ENCODE measurements around the gene FAM163A. TPM values are rescaled to one million over a fixed set of nuclear protein-coding genes. Genes with fewer than 3 reads are reported as not detected.
A peak's percentile ranks its signal among the peaks of the same experiment; 100 is the strongest.
"Not testable (repeated sequence)": the region's sequence is repeated elsewhere in the genome, so short reads cannot be mapped to it uniquely, and the experiment has no call there.

Gene FAM163A
- total RNA-seq, 5 donors from 2014 or later (not counting 1 experiment from before 2014, with no cell fraction given): 0.25 TPM; not detected in 4

DNA sequence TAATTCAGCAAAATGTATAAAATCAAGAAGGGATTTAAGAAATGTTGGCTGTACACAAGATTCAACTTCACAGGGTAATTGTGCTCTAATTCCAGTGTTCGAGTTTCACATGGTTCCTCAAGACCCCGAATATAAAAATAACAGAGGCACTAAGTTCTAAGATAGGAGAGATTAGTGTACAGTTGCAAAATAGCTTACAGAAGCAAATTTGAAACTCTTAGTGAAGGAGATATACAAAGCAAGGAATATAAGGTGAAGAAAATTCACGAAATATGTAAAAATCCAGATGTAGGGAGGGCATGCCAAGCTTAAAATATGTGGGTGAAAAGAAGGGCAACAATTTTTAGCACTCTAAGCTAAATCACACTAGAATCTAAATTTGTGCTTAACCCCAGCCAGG, 105.1 kb downstream of the FAM163A start:
- peaks cover 2 to 5% (median 2%) of the 10 kb centered on the region in 3 donors for H3K4me1 Mint-ChIP-seq
- no CpG with 5 or more reads among the region's 3 CpGs for WGBS (ENCODE audit: insufficient coverage)
- CTCF ChIA-PET: no interaction called here

GRCh38 chr1:179853102-179853501, 110.0 kb downstream of the FAM163A start:
- Mint-ChIP-seq H3K27ac (no peak overlapping the region), H3K36me3 (peaks cover 59% of the 10 kb centered on the region), H3K27me3 (no peaks in the 10 kb centered on the region), H3K9me3 (no peaks in the 10 kb centered on the region), H3K4me3 (no peak overlapping the region), H3K4me1 (peaks cover 2 to 5% (median 2%) of the 10 kb centered on the region in 3 donors)
- ChIA-PET POLR2A (interaction anchor here in 1 of 2 donors (0.7 kb wide), 1 partner anchor 207 kb away, joined by 4 read pairs; no protein-coding TSS in a partner anchor), CTCF (interaction anchor here (0.6 to 1.9 kb wide), 5 partner anchors 11 to 606 kb away, joined by 3 to 7 read pairs (median 5); no protein-coding TSS in a partner anchor)
- no peaks in the 10 kb centered on the region for H3K9me3 ChIP-seq
- DNase-seq (no peak), ATAC-seq (replicated peaks in 1 of 4) (no peak)
- no peaks in the 10 kb centered on the region for H3K4me1 ChIP-seq (ENCODE audit: control insufficient read depth in 1 of 2, extremely low read depth in 1 of 2, insufficient read depth in 2 of 2, low read length in 2 of 2)
- peaks cover 3 to 53% of the 10 kb centered on the region in 2 donors for H3K36me3 ChIP-seq (ENCODE audit: control insufficient read depth in 2 of 2, extremely low read depth in 1 of 2, insufficient read depth in 1 of 2, low read length in 1 of 2)
- WGBS (ENCODE audit: insufficient coverage): no CpG with 5 or more reads among the region's 1 CpG
- no peaks in the 10 kb centered on the region for H3K27me3 ChIP-seq (replicated peaks in 1 of 2; ENCODE audit: control insufficient read depth in 2 of 2, extremely low read depth in 1 of 2, insufficient read depth in 2 of 2, low read length in 1 of 2)
- no peak overlapping the region for H3K4me3 ChIP-seq (ENCODE audit: control insufficient read depth in 1 of 2, extremely low read depth in 1 of 2, low read length in 1 of 2)
- no peak overlapping the region for H3K27ac ChIP-seq (ENCODE audit: low read length)

More for the DNA sequence above, 105.1 kb downstream of the FAM163A start:
- no peaks in the 10 kb centered on the region for H3K27me3 Mint-ChIP-seq
- no peak for ATAC-seq (replicated peaks in 1 of 4)
- DNase-seq: no peak
- no peak overlapping the region for H3K4me3 Mint-ChIP-seq
- no peaks in the 10 kb centered on the region for H3K9me3 Mint-ChIP-seq
- H3K27ac Mint-ChIP-seq: peak overlapping the region in 1 of 2 donors; percentile 35
- Histone ChIP-seq H3K27ac (ENCODE audit: low read length) (no peak overlapping the region), H3K4me3 (ENCODE audit: control insufficient read depth in 1 of 2, extremely low read depth in 1 of 2, low read length in 1 of 2) (no peak overlapping the region), H3K9me3 (no peaks in the 10 kb centered on the region), H3K4me1 (ENCODE audit: control insufficient read depth in 1 of 2, extremely low read depth in 1 of 2, insufficient read depth in 2 of 2, low read length in 2 of 2) (no peaks in the 10 kb centered on the region), H3K36me3 (ENCODE audit: control insufficient read depth in 2 of 2, extremely low read depth in 1 of 2, insufficient read depth in 1 of 2, low read length in 1 of 2) (peaks cover 5 to 54% of the 10 kb centered on the region in 2 donors), H3K27me3 (replicated peaks in 1 of 2; ENCODE audit: control insufficient read depth in 2 of 2, extremely low read depth in 1 of 2, insufficient read depth in 2 of 2, low read length in 1 of 2) (no peaks in the 10 kb centered on the region)
- POLR2A ChIA-PET: no interaction called here
- peaks cover 58% of the 10 kb centered on the region for H3K36me3 Mint-ChIP-seq

DNA sequence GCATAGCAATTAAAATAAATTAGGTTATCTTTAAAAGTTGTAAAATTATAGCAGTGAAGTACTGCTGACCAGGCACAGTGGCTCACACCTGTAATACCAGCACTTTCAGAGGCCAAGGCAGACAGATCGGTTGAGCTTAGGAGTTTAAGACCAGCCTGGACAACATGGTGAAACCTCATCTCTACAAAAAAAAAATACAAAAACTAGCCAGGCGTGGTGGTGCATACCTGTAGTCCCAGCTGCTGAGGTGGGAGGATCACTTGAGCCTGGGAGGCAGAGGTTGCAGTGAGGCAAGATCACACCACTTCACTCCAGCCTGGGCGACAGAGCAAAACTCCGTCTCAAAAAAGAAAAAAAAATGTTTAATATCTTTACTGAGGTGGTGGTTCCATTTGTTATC, 112.7 kb downstream of the FAM163A start:
- POLR2A ChIA-PET: interaction anchor here in 1 of 2 donors (0.7 kb wide), 1 partner anchor 47 kb away, joined by 3 read pairs; no protein-coding TSS in a partner anchor
- H3K36me3 ChIP-seq (ENCODE audit: control insufficient read depth in 2 of 2, extremely low read depth in 1 of 2, insufficient read depth in 1 of 2, low read length in 1 of 2): peaks cover 0 to 29% of the 10 kb centered on the region in 2 donors
- 100% methylated on average over 1 of the region's 4 CpGs for WGBS (ENCODE audit: insufficient coverage)

GRCh38 chr1:179856296-179856695, 113.2 kb downstream of the FAM163A start:
- H3K4me1 Mint-ChIP-seq: peaks cover 2 to 5% (median 2%) of the 10 kb centered on the region in 3 donors
- no peaks in the 10 kb centered on the region for H3K9me3 Mint-ChIP-seq
- no peak overlapping the region for H3K27ac Mint-ChIP-seq
- DNase-seq (no peak), ATAC-seq (replicated peaks in 1 of 4) (no peak)
- H3K9me3 ChIP-seq: no peaks in the 10 kb centered on the region
- no peaks in the 10 kb centered on the region for H3K4me1 ChIP-seq (ENCODE audit: control insufficient read depth in 1 of 2, extremely low read depth in 1 of 2, insufficient read depth in 2 of 2, low read length in 2 of 2)
- no peaks in the 10 kb centered on the region for H3K27me3 Mint-ChIP-seq
- H3K27ac ChIP-seq (ENCODE audit: low read length): no peak overlapping the region
- no peak overlapping the region for H3K4me3 ChIP-seq (ENCODE audit: control insufficient read depth in 1 of 2, extremely low read depth in 1 of 2, low read length in 1 of 2)
- WGBS (ENCODE audit: insufficient coverage): no CpG with 5 or more reads among the region's 2 CpGs
- H3K36me3 Mint-ChIP-seq: peaks cover 53% of the 10 kb centered on the region
- no peaks in the 10 kb centered on the region for H3K27me3 ChIP-seq (replicated peaks in 1 of 2; ENCODE audit: control insufficient read depth in 2 of 2, extremely low read depth in 1 of 2, insufficient read depth in 2 of 2, low read length in 1 of 2)
- ChIA-PET POLR2A (interaction anchor here in 1 of 2 donors (0.7 kb wide), 1 partner anchor 13 kb away, joined by 3 read pairs; no protein-coding TSS in a partner anchor), CTCF (no interaction called here)
- peaks cover 0 to 25% of the 10 kb centered on the region in 2 donors for H3K36me3 ChIP-seq (ENCODE audit: control insufficient read depth in 2 of 2, extremely low read depth in 1 of 2, insufficient read depth in 1 of 2, low read length in 1 of 2)
- no peak overlapping the region for H3K4me3 Mint-ChIP-seq

More for the DNA sequence above, 112.7 kb downstream of the FAM163A start:
- H3K4me1 ChIP-seq (ENCODE audit: control insufficient read depth in 1 of 2, extremely low read depth in 1 of 2, insufficient read depth in 2 of 2, low read length in 2 of 2); H3K27me3 Mint-ChIP-seq; CTCF ChIA-PET; DNase-seq; H3K4me3 Mint-ChIP-seq; H3K27ac Mint-ChIP-seq; ATAC-seq (replicated peaks in 1 of 4); H3K27ac ChIP-seq (ENCODE audit: low read length); H3K9me3 ChIP-seq; H3K4me1 Mint-ChIP-seq; H3K4me3 ChIP-seq (ENCODE audit: control insufficient read depth in 1 of 2, extremely low read depth in 1 of 2, low read length in 1 of 2); H3K9me3 Mint-ChIP-seq; H3K27me3 ChIP-seq (replicated peaks in 1 of 2; ENCODE audit: control insufficient read depth in 2 of 2, extremely low read depth in 1 of 2, insufficient read depth in 2 of 2, low read length in 1 of 2): not testable (repeated sequence)
- peaks cover 54% of the 10 kb centered on the region for H3K36me3 Mint-ChIP-seq

GRCh38 chr1:179857009-179857408, 113.9 kb downstream of the FAM163A start:
- H3K27me3 Mint-ChIP-seq: no peaks in the 10 kb centered on the region
- no peak overlapping the region for H3K27ac ChIP-seq (ENCODE audit: low read length)
- no peak overlapping the region for H3K4me3 ChIP-seq (ENCODE audit: control insufficient read depth in 1 of 2, extremely low read depth in 1 of 2, low read length in 1 of 2)
- H3K9me3 ChIP-seq: no peaks in the 10 kb centered on the region
- DNase-seq: no peak
- ChIA-PET CTCF (no interaction called here), POLR2A (no interaction called here)
- no peak overlapping the region for H3K4me3 Mint-ChIP-seq
- peaks cover 47% of the 10 kb centered on the region for H3K36me3 Mint-ChIP-seq
- no CpG with 5 or more reads among the region's 4 CpGs for WGBS (ENCODE audit: insufficient coverage)
- peaks cover 2 to 5% (median 2%) of the 10 kb centered on the region in 3 donors for H3K4me1 Mint-ChIP-seq
- H3K27ac Mint-ChIP-seq: no peak overlapping the region
- H3K4me1 ChIP-seq (ENCODE audit: control insufficient read depth in 1 of 2, extremely low read depth in 1 of 2, insufficient read depth in 2 of 2, low read length in 2 of 2): no peaks in the 10 kb centered on the region
- no peaks in the 10 kb centered on the region for H3K9me3 Mint-ChIP-seq
- no peaks in the 10 kb centered on the region for H3K27me3 ChIP-seq (replicated peaks in 1 of 2; ENCODE audit: control insufficient read depth in 2 of 2, extremely low read depth in 1 of 2, insufficient read depth in 2 of 2, low read length in 1 of 2)
- H3K36me3 ChIP-seq (ENCODE audit: control insufficient read depth in 2 of 2, extremely low read depth in 1 of 2, insufficient read depth in 1 of 2, low read length in 1 of 2): peaks cover 0 to 20% of the 10 kb centered on the region in 2 donors
- ATAC-seq (replicated peaks in 1 of 4): no peak

DNA sequence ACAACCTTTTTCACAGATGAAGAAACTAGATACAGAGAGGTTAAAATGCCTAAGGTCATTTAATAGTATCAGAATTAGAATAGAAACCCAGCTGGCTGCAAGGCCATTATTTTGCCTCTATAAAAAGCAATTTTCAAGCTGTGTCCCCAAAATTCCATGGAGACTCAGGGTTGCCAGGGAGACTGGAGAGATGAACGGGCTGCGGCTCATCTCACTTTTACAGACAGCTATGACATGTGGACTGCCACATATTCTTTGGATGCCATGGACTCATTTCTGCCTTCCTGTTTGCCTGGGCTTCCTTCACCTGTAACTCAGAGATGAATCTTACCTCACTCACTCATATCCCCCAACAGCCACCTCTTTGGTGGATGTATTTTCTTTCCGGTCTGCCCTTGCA, 117.6 kb downstream of the FAM163A start:
- DNase-seq (no peak), ATAC-seq (replicated peaks in 1 of 4) (no peak)
- Histone ChIP-seq H3K9me3 (no peaks in the 10 kb centered on the region), H3K27me3 (replicated peaks in 1 of 2; ENCODE audit: control insufficient read depth in 2 of 2, extremely low read depth in 1 of 2, insufficient read depth in 2 of 2, low read length in 1 of 2) (no peaks in the 10 kb centered on the region), H3K27ac (ENCODE audit: low read length) (no peak overlapping the region), H3K4me3 (ENCODE audit: control insufficient read depth in 1 of 2, extremely low read depth in 1 of 2, low read length in 1 of 2) (no peak overlapping the region), H3K4me1 (ENCODE audit: control insufficient read depth in 1 of 2, extremely low read depth in 1 of 2, insufficient read depth in 2 of 2, low read length in 2 of 2) (no peaks in the 10 kb centered on the region), H3K36me3 (ENCODE audit: control insufficient read depth in 2 of 2, extremely low read depth in 1 of 2, insufficient read depth in 1 of 2, low read length in 1 of 2) (peaks cover 0 to 41% of the 10 kb centered on the region in 2 donors)
- ChIA-PET CTCF (interaction anchor here in 1 of 2 donors (0.6 kb wide), 1 partner anchor 185 kb away, joined by 3 read pairs; no protein-coding TSS in a partner anchor), POLR2A (no interaction called here)
- peaks cover 46% of the 10 kb centered on the region for H3K36me3 Mint-ChIP-seq
- 94% methylated on average over 2 of the region's 3 CpGs for WGBS (ENCODE audit: insufficient coverage)
- no peaks in the 10 kb centered on the region for H3K4me1 Mint-ChIP-seq
- no peak overlapping the region for H3K27ac Mint-ChIP-seq
- no peaks in the 10 kb centered on the region for H3K27me3 Mint-ChIP-seq
- no peaks in the 10 kb centered on the region for H3K9me3 Mint-ChIP-seq
- no peak overlapping the region for H3K4me3 Mint-ChIP-seq

Measured in T-cell (primary cell).